H9 (cell line): ENCODE data around the gene BCKDHB. TPM values are rescaled to one million over a fixed set of nuclear protein-coding genes. Genes with fewer than 3 reads are reported as not detected.

Experiments
- DNase-seq: peaks from one replicate; pipeline ENCODE4 v3.0.0-alpha.2; 2017
- H2AFZ ChIP-seq: one replicate; pipeline ENCODE4 v1.6.1; 2013; ENCODE audit warnings: mild to moderate bottlenecking, low read length, control low read depth, moderate library complexity
- H2AK5ac ChIP-seq: 2 replicates; pipeline ENCODE4 v1.6.1; 2013; ENCODE audit warnings: low read length, control low read depth, mixed read lengths; ENCODE audit not compliant: insufficient read length
- H2BK120ac ChIP-seq: one replicate; pipeline ENCODE4 v1.6.1; 2013; ENCODE audit warnings: low read depth, mild to moderate bottlenecking, low read length, control low read depth, inconsistent platforms; ENCODE audit not compliant: poor library complexity, severe bottlenecking
- H2BK12ac ChIP-seq: 2 replicates; pipeline ENCODE4 v1.6.1; 2013; ENCODE audit warnings: low read length, control low read depth, mixed read lengths, low read depth; ENCODE audit not compliant: insufficient read length
- H2BK15ac ChIP-seq: 2 replicates; pipeline ENCODE4 v1.6.1; 2013; ENCODE audit warnings: low read depth, low read length, control low read depth
- H2BK20ac ChIP-seq: one replicate; pipeline ENCODE4 v1.6.1; 2013; ENCODE audit warnings: low read depth, mild to moderate bottlenecking, low read length, control low read depth, inconsistent platforms; ENCODE audit not compliant: poor library complexity, severe bottlenecking
- H2BK5ac ChIP-seq: 2 replicates; pipeline ENCODE4 v1.6.1; 2013; ENCODE audit warnings: low read length, control low read depth, mixed read lengths; ENCODE audit not compliant: insufficient read length
- H3K14ac ChIP-seq: 2 replicates; pipeline ENCODE4 v1.6.1; 2013; ENCODE audit warnings: low read length, control low read depth; ENCODE audit not compliant: insufficient read depth
- H3K18ac ChIP-seq: 2 replicates; pipeline ENCODE4 v1.6.1; 2013; ENCODE audit warnings: low read depth, mild to moderate bottlenecking, mixed read lengths, low read length, control low read depth; ENCODE audit not compliant: insufficient read length
- H3K23ac ChIP-seq: 2 replicates; pipeline ENCODE4 v1.6.1; 2013; ENCODE audit warnings: low read length, control low read depth, mixed read lengths, low read depth; ENCODE audit not compliant: insufficient read length
- H3K23me2 ChIP-seq: 2 replicates; pipeline ENCODE4 v1.6.1; 2013; ENCODE audit warnings: low read depth, mild to moderate bottlenecking, mixed read lengths, low read length, control low read depth; ENCODE audit not compliant: insufficient read length, poor library complexity, severe bottlenecking
- H3K27ac ChIP-seq: 2 replicates; pipeline ENCODE4 v1.5.1; 2013; ENCODE audit warnings: low read length, control low read depth, mixed read lengths, low read depth; ENCODE audit not compliant: insufficient read length
- H3K27me3 ChIP-seq: 2 replicates; pipeline ENCODE4 v1.6.1; 2013; ENCODE audit warnings: low read length, control low read depth, inconsistent platforms; ENCODE audit not compliant: insufficient read depth
- H3K4ac ChIP-seq: 2 replicates; pipeline ENCODE4 v1.6.1; 2013; ENCODE audit warnings: low read depth, mild to moderate bottlenecking, control low read depth, inconsistent platforms, low read length, moderate library complexity
- H3K4me1 ChIP-seq: 2 replicates; pipeline ENCODE4 v1.6.1; 2013; ENCODE audit warnings: low read length, control low read depth, inconsistent platforms; ENCODE audit not compliant: insufficient read depth
- H3K4me2 ChIP-seq: 2 replicates; pipeline ENCODE4 v1.6.1; 2013; ENCODE audit warnings: low read length, control low read depth, mixed read lengths; ENCODE audit not compliant: insufficient read length, insufficient read depth
- H3K56ac ChIP-seq: 2 replicates; pipeline ENCODE4 v1.6.1; 2013; ENCODE audit warnings: low read depth, mild to moderate bottlenecking, mixed read lengths, low read length, control low read depth; ENCODE audit not compliant: insufficient read length
- H3K79me1 ChIP-seq: 2 replicates; pipeline ENCODE4 v1.6.1; 2013; ENCODE audit warnings: low read depth, mild to moderate bottlenecking, moderate library complexity, low read length, control low read depth, inconsistent platforms; ENCODE audit not compliant: insufficient read depth, poor library complexity, severe bottlenecking
- H3K79me2 ChIP-seq: 2 replicates; pipeline ENCODE4 v1.6.1; 2013; ENCODE audit warnings: low read length, control low read depth, inconsistent platforms; ENCODE audit not compliant: insufficient read depth
- H3K9ac ChIP-seq: 2 replicates; pipeline ENCODE4 v1.6.1; 2013; ENCODE audit warnings: low read length, control low read depth, mixed read lengths; ENCODE audit not compliant: insufficient read length; ENCODE audit errors: extremely low read depth
- H3K9me3 ChIP-seq: one replicate; pipeline ENCODE4 v1.6.1; 2013; ENCODE audit warnings: low read depth, low read length, inconsistent platforms; ENCODE audit not compliant: control insufficient read depth
- H3T11ph ChIP-seq: one replicate; pipeline ENCODE4 v1.6.1; 2013; ENCODE audit warnings: mild to moderate bottlenecking, low read length, control low read depth, inconsistent platforms
- H4K20me1 ChIP-seq: one replicate; pipeline ENCODE4 v1.6.1; 2013; ENCODE audit not compliant: control insufficient read depth, insufficient read length, insufficient read depth
- H4K5ac ChIP-seq: 2 replicates; pipeline ENCODE4 v1.6.1; 2013; ENCODE audit warnings: low read depth, mild to moderate bottlenecking, mixed read lengths, low read length, control low read depth; ENCODE audit not compliant: insufficient read length
- H4K8ac ChIP-seq: replicated peaks from 2 replicates; pipeline ENCODE4 v1.6.1; 2013; ENCODE audit warnings: low read length, control low read depth, mixed read lengths, low read depth; ENCODE audit not compliant: insufficient read length
- H4K91ac ChIP-seq: 2 replicates; pipeline ENCODE4 v1.6.1; 2013; ENCODE audit warnings: low read depth, mild to moderate bottlenecking, moderate library complexity, mixed read lengths, low read length, control low read depth; ENCODE audit not compliant: insufficient read length
- H3K27ac Mint-ChIP-seq, 3 experiments: 2 replicates in 2 of 3; 3 replicates in 1 of 3; pipeline ENCODE4 v1.8.0; 2020 to 2021; ENCODE audit warnings: mixed read lengths in 3 of 3, mild to moderate bottlenecking in 1 of 3, moderate library complexity in 1 of 3
- H3K27me3 Mint-ChIP-seq: 2 replicates; pipeline ENCODE4 v1.8.0; 2021; ENCODE audit warnings: low read depth, mild to moderate bottlenecking, moderate library complexity, mixed read lengths
- H3K36me3 Mint-ChIP-seq, 3 experiments: 2 replicates in 2 of 3; 3 replicates in 1 of 3; pipeline ENCODE4 v1.8.0; 2020 to 2021; ENCODE audit warnings: low read depth in 3 of 3, mixed read lengths in 3 of 3; ENCODE audit not compliant: insufficient read depth in 1 of 3
- H3K4me1 Mint-ChIP-seq, 2 experiments: 2 replicates each; pipeline ENCODE4 v1.8.0; 2020; ENCODE audit warnings: mixed read lengths in 2 of 2
- H3K4me3 Mint-ChIP-seq, 2 experiments: 2 replicates in 1 of 2; 3 replicates in 1 of 2; pipeline ENCODE4 v1.8.0; 2020 to 2021; ENCODE audit warnings: mild to moderate bottlenecking in 2 of 2, mixed read lengths in 2 of 2, moderate library complexity in 1 of 2
- H3K9me3 Mint-ChIP-seq, 2 experiments: 2 replicates in 1 of 2; 3 replicates in 1 of 2; pipeline ENCODE4 v1.8.0; 2020; ENCODE audit warnings: mild to moderate bottlenecking in 2 of 2, mixed read lengths in 2 of 2, moderate library complexity in 1 of 2
- CTCF ChIP-seq: fragments of 200-600 bp; sonication (generic); conservative IDR thresholded peaks from 3 replicates; pipeline ENCODE4 v1.8.0; 2021; ENCODE audit warnings: antibody characterized with exemption, mild to moderate bottlenecking
- total RNA-seq: library from RNA; stranded (reverse); gene quantifications from 2 replicates; pipeline ENCODE4 v1.2.1, GENCODE V29; 2021

The BCKDHB gene
- total RNA-seq, 1 experiment from 2014 or later = 26.6 TPM

GRCh38 chr6:80254716-80255115 is 148.2 kb downstream of the BCKDHB start:
- no peak overlapping the region for H3T11ph ChIP-seq
- H2BK20ac ChIP-seq = no peak overlapping the region
- no peaks in the 10 kb centered on the region for H3K4me1 Mint-ChIP-seq
- H4K8ac ChIP-seq = no peak overlapping the region
- no peak overlapping the region for H2BK120ac ChIP-seq
- no peaks in the 10 kb centered on the region for H3K27me3 Mint-ChIP-seq
- no peak overlapping the region for H4K5ac ChIP-seq
- H3K27ac ChIP-seq = no peak overlapping the region
- H3K36me3 Mint-ChIP-seq = no peaks in the 10 kb centered on the region
- DNase-seq = no peak
- no peak overlapping the region for H3K4me2 ChIP-seq
- H3K27me3 ChIP-seq = no peaks in the 10 kb centered on the region
- H3K79me1 ChIP-seq = no peaks in the 10 kb centered on the region
- H3K4me1 ChIP-seq = no peaks in the 10 kb centered on the region
- H3K23me2 ChIP-seq = no peaks in the 10 kb centered on the region
- no peak overlapping the region for H2BK15ac ChIP-seq
- H3K56ac ChIP-seq = no peak overlapping the region
- no peaks in the 10 kb centered on the region for H4K20me1 ChIP-seq
- peak overlapping the region in 2 of 3 experiments; percentile 4 to 67; a peak in 2 of 7 replicates for H3K27ac Mint-ChIP-seq
- H3K9ac ChIP-seq = no peak overlapping the region
- H3K9me3 Mint-ChIP-seq = no peaks in the 10 kb centered on the region
- H2BK12ac ChIP-seq = no peak overlapping the region
- H3K23ac ChIP-seq = no peak overlapping the region
- H3K9me3 ChIP-seq = no peaks in the 10 kb centered on the region
- H3K4me3 Mint-ChIP-seq = no peak overlapping the region
- no peak overlapping the region for H3K18ac ChIP-seq
- H3K4ac ChIP-seq = no peak overlapping the region
- no peak for TF ChIP-seq CTCF
- H4K91ac ChIP-seq = no peak overlapping the region
- no peak overlapping the region for H2BK5ac ChIP-seq
- no peaks in the 10 kb centered on the region for H3K79me2 ChIP-seq
- no peak overlapping the region for H2AFZ ChIP-seq
- H2AK5ac ChIP-seq = no peak overlapping the region
- H3K14ac ChIP-seq = no peak overlapping the region
